Pancreas (tissue), 10 donors: ENCODE measurements around the gene BEST2. TPM values are rescaled to one million over a fixed set of nuclear protein-coding genes. Genes with fewer than 3 reads are reported as not detected.

Experiments
- ATAC-seq, 4 donors: fragments of 200-7000 bp; cut with Tn5 transposase; one replicate each; pipeline versions ENCODE4 v1.8.0 to v1.9.1; 2020; ENCODE audit warnings: mild to moderate bottlenecking in 4 of 4, moderate library complexity in 4 of 4
- DNase-seq, 6 donors: peaks; one replicate each; pipeline ENCODE4 v3.0.0-alpha.2; 2020
- FAIRE-seq: peaks from 2 replicates; lab custom pipeline; 2012; peaks lifted over from hg19 to GRCh38; lab: Jason Lieb, UNC
- H3K27ac ChIP-seq, 4 donors: fragments of 200-600 bp; sonication (generic); 1 replicate in 3 of 4; 2 replicates in 1 of 4; pipeline versions ENCODE4 v1.5.0 to v1.8.0; 2020
- H3K27me3 ChIP-seq, 4 donors: fragments of 200-600 bp; one replicate each; pipeline ENCODE4 v1.8.0; 2021
- H3K36me3 ChIP-seq, 3 donors: fragments of 200-600 bp; sonication (generic) in 1 of 3; one replicate each; pipeline versions ENCODE4 v1.5.0 to v1.8.0; 2020 to 2021
- H3K4me1 ChIP-seq, 3 donors: fragments of 200-600 bp; one replicate each; pipeline ENCODE4 v1.8.0; 2021
- H3K4me3 ChIP-seq, 4 donors: fragments of 200-600 bp; sonication (generic) in 2 of 4; one replicate each; pipeline versions ENCODE4 v1.5.0 to v1.8.0; 2020 to 2021
- H3K9me3 ChIP-seq, 4 donors: fragments of 200-600 bp; one replicate each; pipeline ENCODE4 v1.8.0; 2021
- CTCF ChIP-seq, 4 donors: fragments of 200-600 bp; sonication (generic) in 3 of 4; IDR thresholded peaks; one replicate each; pipeline versions ENCODE4 v1.5.0 to v1.8.0; 2021; ENCODE audit warnings: antibody characterized with exemption in 4 of 4
- WGBS, 2 donors: extraction: QIAGEN DNeasy Blood & Tissue Kit; methylation state at CpG; one replicate each; pipeline ENCODE4 v1.1.7; 2013; 5-methylcytosine and 5-hydroxymethylcytosine counted together
- intact Hi-C, 3 donors: fragments of 100-400 bp; cut with DNase I; formaldehyde crosslinking; loops; one replicate each; pipeline versions ENCODE4 v1.11.1 to v1.14.2; 2022
- microRNA-seq, 2 donors: library from miRNA; unstranded; fragments of <30 nt; microRNA quantifications; one replicate each; pipeline versions ENCODE4 to v1.1.0, GENCODE V29; 2019 to 2020
- polyA plus RNA-seq, 2 donors: library from polyadenylated mRNA; stranded (reverse); fragments of 200-250 nt; gene quantifications; one replicate each; pipeline ENCODE4 v1.2.3, GENCODE V29; 2013
- total RNA-seq, 6 donors: library from RNA; stranded (reverse); fragmentation: NEBNext Ultra II Directional in 4 of 6; extraction: Animal tissue kit (Norgen Biotek cat#: 25700) in 4 of 6; gene quantifications; one replicate each; pipeline versions ENCODE4 v1.2.1 to v1.2.4, GENCODE V29; 2021 to 2023
- donor health status: healthy with polysubstance abuse.
- donor health status: DM: no; HTN: no; CAD: no; lungs with moderate emphysema.
- donor health status: DM: no; HTN: no; CAD: no.
- donor health status: control.
- donor health status: control.
- donor health status: Bipolar disorder and iron deficiency.
- donor health status: DM: yes; HTN: yes; CAD: no.
- donor health status: DM: no; HTN: no; CAD: no.
- donor health status: DM: no; HTN: no; CAD: no.
- donor health status: DM: yes; HTN: yes; CAD: no.

The BEST2 gene
- total and polyA plus RNA-seq, 8 donors, result not detected

- Histone ChIP-seq H3K27ac (peak overlapping the region; percentile 29 to 70 (median 63)), H3K4me1 (peaks cover 5 to 9% (median 8%) of the 10 kb centered on the region in 3 donors), H3K4me3 (peak overlapping the region; percentile 64 to 89 (median 82)), H3K27me3 (no peaks in the 10 kb centered on the region), H3K9me3 (no peaks in the 10 kb centered on the region), H3K36me3 (peaks cover 0 to 11% (median 0%) of the 10 kb centered on the region in 3 donors)
- ATAC-seq, result peak in 1 of 4 donors; percentile 2
- peak in 2 of 6 donors; percentile 37 to 51 for DNase-seq
- WGBS, 2 donors, result 30 to 35% methylated on average over 22 of the region's 22 CpGs
- intact Hi-C loops, result loop anchor here in 1 of 3 donors (5.0 kb wide), 1 partner anchor 35 kb away; no protein-coding TSS in a partner anchor
- FAIRE-seq, result no peak
- no peak for TF ChIP-seq CTCF (IDR thresholded peaks at IDR 0.05)
These were observed 50.9 kb downstream of the BEST2 start for GRCh38 chr19:12802267-12803106.

DNA sequence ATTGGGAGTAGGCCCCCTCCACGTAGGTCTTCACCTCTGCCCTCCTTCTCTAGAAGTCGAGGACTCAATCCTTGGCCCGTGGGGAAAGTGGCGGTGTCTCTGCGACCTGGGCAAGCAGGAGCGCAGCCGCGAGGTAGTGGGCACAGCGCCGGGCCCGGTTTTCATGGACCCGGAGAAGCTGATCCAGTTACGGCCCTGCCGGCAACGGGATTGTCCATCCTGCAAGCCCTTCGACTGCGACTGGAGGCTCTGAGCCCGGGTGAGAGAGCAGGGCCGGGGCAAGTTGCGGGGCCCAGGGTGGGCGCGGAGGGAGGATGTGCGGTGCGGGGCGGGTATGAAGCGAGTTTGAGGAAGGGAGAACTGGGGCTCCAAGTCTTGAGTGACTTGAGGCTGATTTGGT is 52.5 kb downstream of the BEST2 start:
- H3K4me3 ChIP-seq, result no peak overlapping the region
- intact Hi-C loops, result loop anchor here in 1 of 3 donors (5.0 kb wide), 1 partner anchor 37 kb away; no protein-coding TSS in a partner anchor
- H3K9me3 ChIP-seq, result no peaks in the 10 kb centered on the region
- H3K36me3 ChIP-seq, result peaks cover 0 to 10% (median 0%) of the 10 kb centered on the region in 3 donors
- H3K4me1 ChIP-seq, result peaks cover 5 to 9% (median 8%) of the 10 kb centered on the region in 3 donors
- DNase-seq (peak in 3 of 6 donors; percentile 51 to 72 (median 60)), ATAC-seq (no peak), FAIRE-seq (no peak)
- H3K27ac ChIP-seq, result no peak overlapping the region
- no peak for TF ChIP-seq CTCF (IDR thresholded peaks at IDR 0.05)
- 91 to 92% methylated on average over 26 of the region's 26 CpGs for WGBS, 2 donors
- H3K27me3 ChIP-seq, result no peaks in the 10 kb centered on the region

DNA sequence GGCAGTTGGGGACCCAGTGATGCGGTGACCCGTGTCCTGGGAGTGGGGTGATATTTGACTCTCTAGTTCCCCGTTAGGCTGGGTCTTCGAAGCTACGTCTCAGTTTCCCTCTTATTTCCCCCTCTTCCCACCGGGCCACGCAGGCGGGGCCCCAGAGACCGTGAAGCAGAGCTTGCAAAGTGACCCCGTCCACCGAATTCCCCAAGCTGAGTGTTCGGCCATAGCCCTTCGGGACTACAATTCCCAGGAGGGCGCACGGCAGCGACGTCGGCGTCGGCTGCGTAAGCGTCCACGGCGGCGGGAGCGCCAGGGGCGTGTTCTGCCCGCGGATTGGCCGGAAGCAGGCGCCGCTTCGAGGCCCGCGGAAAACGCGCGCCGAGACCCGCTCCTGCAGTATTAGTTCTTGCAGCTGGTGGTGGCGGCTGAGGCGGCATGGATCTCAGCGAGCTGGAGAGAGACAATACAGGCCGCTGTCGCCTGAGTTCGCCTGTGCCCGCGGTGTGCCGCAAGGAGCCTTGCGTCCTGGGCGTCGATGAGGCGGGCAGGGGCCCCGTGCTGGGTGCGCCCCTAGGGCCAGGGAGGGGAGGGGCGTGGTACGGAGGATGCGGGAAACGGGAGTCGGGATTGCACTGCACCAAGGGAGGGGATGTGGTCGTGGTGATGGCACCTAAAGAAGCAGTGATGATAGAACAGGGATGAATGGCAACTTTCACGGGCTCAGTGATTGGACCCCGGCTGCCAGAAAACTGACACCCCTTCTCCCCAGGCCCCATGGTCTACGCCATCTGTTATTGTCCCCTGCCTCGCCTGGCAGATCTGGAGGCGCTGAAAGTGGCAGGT is 54.9 kb downstream of the BEST2 start, which contains the start of gene RNASEH2A:
RNASEH2A (plus strand) TSS at position 343 of the 840 bp plus-strand sequence; CDS start at position 433, 90 bp downstream.
- H3K4me1 ChIP-seq, result peaks cover 0 to 6% (median 5%) of the 10 kb centered on the region in 3 donors
- ATAC-seq (peak; percentile 81 to 90 (median 88)), FAIRE-seq (no peak), DNase-seq (peak; percentile 84 to 95 (median 89))
- peak within 1 kb of the TSS in 1 of 4 donors; percentile 26 for H3K27ac ChIP-seq
- TF ChIP-seq CTCF (IDR thresholded peaks at IDR 0.05), result no peak
- peak within 1 kb of the TSS; percentile 58 to 80 (median 60) for H3K4me3 ChIP-seq
- intact Hi-C loops, result no loop called here
- H3K9me3 ChIP-seq, result no peaks in the 10 kb centered on the region
- no peaks in the 10 kb centered on the region for H3K27me3 ChIP-seq
- no peaks in the 10 kb centered on the region for H3K36me3 ChIP-seq
- 4% methylated on average over 65 to 66 of the region's 66 CpGs for WGBS, 2 donors

Small RNAs within 50 kb of the gene (microRNA-seq; reads per million reads assigned to microRNA genes)
- 0 reads per million in 2 donors for gene MIR5684

Other genes with a start within 250 kb of the BEST2 start
- 10 to 100 TPM in 1 of 6 donors, 1 to 10 TPM in 5; 5.0 to 10.4 (median 6.2) TPM for gene ZNF564, start 200.3 kb upstream of the BEST2 start, total RNA-seq
- 1 to 10 TPM; 4.2 to 5.2 TPM for gene ZNF564, start 200.3 kb upstream of the BEST2 start, polyA plus RNA-seq
- 1 to 10 TPM; 3.3 to 7.0 (median 4.1) TPM for gene ZNF490, start 141.0 kb upstream of the BEST2 start, total RNA-seq
- under 1 TPM; 0.38 to 0.65 TPM for gene ZNF490, start 141.0 kb upstream of the BEST2 start, polyA plus RNA-seq
- 10 to 100 TPM in 5 of 6 donors, 1 to 10 TPM in 1; 10.0 to 16.7 (median 12.3) TPM for gene ZNF791, start 140.9 kb upstream of the BEST2 start, total RNA-seq
- 1 to 10 TPM; 6.1 to 6.3 TPM for gene ZNF791, start 140.9 kb upstream of the BEST2 start, polyA plus RNA-seq
- gene MAN2B1, start 85.0 kb upstream of the BEST2 start, total RNA-seq, result 10 to 100 TPM; 33.2 to 92.8 (median 59.2) TPM
- gene MAN2B1, start 85.0 kb upstream of the BEST2 start, polyA plus RNA-seq, result 10 to 100 TPM; 30.2 to 48.2 TPM
- gene WDR83, start 85.0 kb upstream of the BEST2 start, total RNA-seq, result 1 to 10 TPM; 3.5 to 8.8 (median 5.7) TPM
- gene WDR83, start 85.0 kb upstream of the BEST2 start, polyA plus RNA-seq, result 10 to 100 TPM; 25.6 to 28.1 TPM
- gene DHPS, start 69.9 kb upstream of the BEST2 start, total RNA-seq, result 10 to 100 TPM; 36.0 to 53.2 (median 47.7) TPM
- gene DHPS, start 69.9 kb upstream of the BEST2 start, polyA plus RNA-seq, result 10 to 100 TPM; 78.8 to 85.7 TPM
- gene GNG14, start 63.8 kb upstream of the BEST2 start, total RNA-seq, result not detected
- not detected for gene GNG14, start 63.8 kb upstream of the BEST2 start, polyA plus RNA-seq
- 1 to 10 TPM; 3.1 to 5.0 (median 4.2) TPM for gene FBXW9, start 55.2 kb upstream of the BEST2 start, total RNA-seq
- gene FBXW9, start 55.2 kb upstream of the BEST2 start, polyA plus RNA-seq, result 1 to 10 TPM; 5.6 to 8.5 TPM
- gene TNPO2, start 27.9 kb upstream of the BEST2 start, total RNA-seq, result 10 to 100 TPM; 15.7 to 29.5 (median 20.8) TPM
- 10 to 100 TPM; 29.0 to 37.2 TPM for gene TNPO2, start 27.9 kb upstream of the BEST2 start, polyA plus RNA-seq
- gene TRIR, start 17.1 kb upstream of the BEST2 start, total RNA-seq, result 10 to 100 TPM; 49.2 to 86.5 (median 63.0) TPM
- 100 to 1,000 TPM; 163 to 191 TPM for gene TRIR, start 17.1 kb upstream of the BEST2 start, polyA plus RNA-seq
- 10 to 100 TPM; 16.6 to 34.5 (median 27.9) TPM for gene GET3, start 14.3 kb upstream of the BEST2 start, total RNA-seq
- 10 to 100 TPM; 34.8 to 48.2 TPM for gene GET3, start 14.3 kb upstream of the BEST2 start, polyA plus RNA-seq
- 10 to 100 TPM; 37.7 to 60.9 (median 49.0) TPM for gene HOOK2, start 23.8 kb downstream of the BEST2 start, total RNA-seq
- 100 to 1,000 TPM; 268 to 300 TPM for gene HOOK2, start 23.8 kb downstream of the BEST2 start, polyA plus RNA-seq
- gene JUNB, start 39.7 kb downstream of the BEST2 start, total RNA-seq, result 100 to 1,000 TPM in 2 of 6 donors, 10 to 100 TPM in 4; 41.6 to 109 (median 70.7) TPM
- gene JUNB, start 39.7 kb downstream of the BEST2 start, polyA plus RNA-seq, result 100 to 1,000 TPM; 172 to 206 TPM
- 100 to 1,000 TPM in 4 of 6 donors, 10 to 100 TPM in 2; 77.5 to 109 (median 103) TPM for gene PRDX2, start 50.0 kb downstream of the BEST2 start, total RNA-seq
- gene PRDX2, start 50.0 kb downstream of the BEST2 start, polyA plus RNA-seq, result 100 to 1,000 TPM in 1 of 2 donors, 10 to 100 TPM in 1; 75.8 to 172 TPM
- gene THSD8, start 50.3 kb downstream of the BEST2 start, total RNA-seq, result 1 to 10 TPM in 5 of 6 donors, under 1 TPM in 1; 0.90 to 3.9 (median 2.1) TPM
- gene THSD8, start 50.3 kb downstream of the BEST2 start, polyA plus RNA-seq, result 1 to 10 TPM; 1.3 to 2.0 TPM
- gene RNASEH2A, start 54.8 kb downstream of the BEST2 start, total RNA-seq, result 1 to 10 TPM; 1.7 to 6.0 (median 3.0) TPM
- gene RNASEH2A, start 54.8 kb downstream of the BEST2 start, polyA plus RNA-seq, result 1 to 10 TPM; 3.9 to 5.5 TPM
- gene RTBDN, start 82.8 kb downstream of the BEST2 start, total RNA-seq, result under 1 TPM in 4 of 6 donors, not detected in 2; 0.19 to 0.86 (median 0.37) TPM
- 1 to 10 TPM; 1.2 to 4.6 TPM for gene RTBDN, start 82.8 kb downstream of the BEST2 start, polyA plus RNA-seq
- gene MAST1, start 86.7 kb downstream of the BEST2 start, total RNA-seq, result 1 to 10 TPM in 1 of 6 donors, under 1 TPM in 5; 0.23 to 1.1 (median 0.84) TPM
- gene MAST1, start 86.7 kb downstream of the BEST2 start, polyA plus RNA-seq, result 1 to 10 TPM; 5.8 to 7.3 TPM
- 10 to 100 TPM; 16.2 to 35.9 (median 20.5) TPM for gene DNASE2, start 129.7 kb downstream of the BEST2 start, total RNA-seq
- 10 to 100 TPM in 1 of 2 donors, 1 to 10 TPM in 1; 9.4 to 21.0 TPM for gene DNASE2, start 129.7 kb downstream of the BEST2 start, polyA plus RNA-seq
- gene KLF1, start 135.4 kb downstream of the BEST2 start, total RNA-seq, result under 1 TPM in 2 of 6 donors, not detected in 4; 0.12 to 0.22 TPM
- gene KLF1, start 135.4 kb downstream of the BEST2 start, polyA plus RNA-seq, result not detected
- 10 to 100 TPM in 3 of 6 donors, 1 to 10 TPM in 3; 6.3 to 17.2 (median 11.7) TPM for gene GCDH, start 139.4 kb downstream of the BEST2 start, total RNA-seq
- 10 to 100 TPM; 19.2 to 27.1 TPM for gene GCDH, start 139.4 kb downstream of the BEST2 start, polyA plus RNA-seq
- gene SYCE2, start 167.5 kb downstream of the BEST2 start, total RNA-seq, result not detected
- under 1 TPM in 1 of 2 donors, not detected in 1; 0.19 TPM for gene SYCE2, start 167.5 kb downstream of the BEST2 start, polyA plus RNA-seq
- gene FARSA, start 181.9 kb downstream of the BEST2 start, total RNA-seq, result 10 to 100 TPM; 19.4 to 46.0 (median 29.0) TPM
- 10 to 100 TPM; 30.4 to 31.0 TPM for gene FARSA, start 181.9 kb downstream of the BEST2 start, polyA plus RNA-seq
- 100 to 1,000 TPM; 279 to 681 (median 373) TPM for gene CALR, start 186.8 kb downstream of the BEST2 start, total RNA-seq
- 100 to 1,000 TPM; 132 to 263 TPM for gene CALR, start 186.8 kb downstream of the BEST2 start, polyA plus RNA-seq
- 10 to 100 TPM; 35.0 to 60.2 (median 45.9) TPM for gene RAD23A, start 194.1 kb downstream of the BEST2 start, total RNA-seq
- gene RAD23A, start 194.1 kb downstream of the BEST2 start, polyA plus RNA-seq, result 10 to 100 TPM; 91.5 to 99.1 TPM
- gene GADD45GIP1, start 205.4 kb downstream of the BEST2 start, total RNA-seq, result 10 to 100 TPM in 3 of 6 donors, 1 to 10 TPM in 3; 6.0 to 10.7 (median 9.8) TPM
- gene GADD45GIP1, start 205.4 kb downstream of the BEST2 start, polyA plus RNA-seq, result 10 to 100 TPM; 25.3 to 37.4 TPM
- under 1 TPM in 3 of 6 donors, not detected in 3; 0.12 to 0.23 (median 0.12) TPM for gene DAND5, start 217.8 kb downstream of the BEST2 start, total RNA-seq
- gene DAND5, start 217.8 kb downstream of the BEST2 start, polyA plus RNA-seq, result under 1 TPM in 1 of 2 donors, not detected in 1; 0.16 TPM
- gene NFIX, start 243.7 kb downstream of the BEST2 start, total RNA-seq, result 10 to 100 TPM; 30.9 to 45.1 (median 36.0) TPM
- 10 to 100 TPM in 1 of 2 donors, 1 to 10 TPM in 1; 8.3 to 16.6 TPM for gene NFIX, start 243.7 kb downstream of the BEST2 start, polyA plus RNA-seq